PC-9 (cell line): ENCODE results near the gene PCED1B. TPM values are rescaled to one million over a fixed set of nuclear protein-coding genes. Genes with fewer than 3 reads are reported as not detected.

Experiments used
- BruUV-seq: library from RNA; stranded (reverse); fragments of 400-500 nt; replicated peaks from 2 replicates; lab custom pipeline; 2021; lab: Mats Ljungman, UMichigan
- CTCF ChIA-PET: fragments of 300-600 bp; sonication (Branson Sonifier 250); formaldehyde crosslinking; loops from one replicate; lab custom pipeline; 2022; ENCODE audit warnings: antibody characterized with exemption; lab: Charles Lee
- POLR2A ChIA-PET: fragments of 300-600 bp; sonication (Branson Sonifier 250); formaldehyde crosslinking; loops from one replicate; lab custom pipeline; 2022; ENCODE audit warnings: antibody characterized with exemption; ENCODE audit not compliant: unreplicated experiment; lab: Charles Lee
- DNase-seq, 2 experiments: peaks; one replicate each; pipeline versions ENCODE4 v3.0.0 to v3.0.0-alpha.2; 2015 to 2022; ENCODE audit warnings: mixed read lengths in 1 of 2
- H2AFZ ChIP-seq: fragments of 200-600 bp; sonication (generic); 2 replicates; pipeline ENCODE4 v1.8.1; 2017; ENCODE audit warnings: antibody characterized with exemption
- H3F3A ChIP-seq: fragments of 200-600 bp; sonication (generic); 2 replicates; pipeline ENCODE4 v1.8.1; 2017; ENCODE audit warnings: antibody characterized with exemption, mild to moderate bottlenecking, low read depth; ENCODE audit not compliant: insufficient read depth
- H3K27ac ChIP-seq: fragments of 200-600 bp; sonication (generic); 2 replicates; pipeline ENCODE4 v1.6.1; 2016; ENCODE audit warnings: mixed run types
- H3K27me3 ChIP-seq: fragments of 200-600 bp; sonication (generic); 2 replicates; pipeline ENCODE4 v1.6.1; 2016; ENCODE audit warnings: low read depth, mixed run types; ENCODE audit not compliant: insufficient read depth
- H3K36me3 ChIP-seq: fragments of 200-600 bp; sonication (generic); 2 replicates; pipeline ENCODE4 v1.6.1; 2016; ENCODE audit warnings: low read depth, mixed run types
- H3K4me1 ChIP-seq: fragments of 200-600 bp; sonication (generic); replicated peaks from 2 replicates; pipeline ENCODE4 v1.6.1; 2016; ENCODE audit warnings: mixed run types; ENCODE audit not compliant: insufficient read depth
- H3K4me2 ChIP-seq: fragments of 200-600 bp; sonication (generic); 2 replicates; pipeline ENCODE4 v1.6.1; 2017; ENCODE audit warnings: mixed run types
- H3K4me3 ChIP-seq: fragments of 200-600 bp; sonication (generic); 2 replicates; pipeline ENCODE4 v1.6.1; 2016; ENCODE audit warnings: mixed run types
- H3K79me2 ChIP-seq: fragments of 200-600 bp; sonication (generic); 2 replicates; pipeline ENCODE4 v1.6.1; 2017; ENCODE audit warnings: low read depth, mixed run types
- H3K9me2 ChIP-seq: fragments of 200-600 bp; sonication (generic); 2 replicates; pipeline ENCODE4 v1.8.1; 2017; ENCODE audit warnings: mild to moderate bottlenecking; ENCODE audit not compliant: insufficient read depth
- H3K9me3 ChIP-seq: fragments of 200-600 bp; sonication (generic); 2 replicates; pipeline ENCODE4 v1.8.1; 2016; ENCODE audit warnings: low read depth; ENCODE audit not compliant: insufficient read depth
- H4K20me1 ChIP-seq: fragments of 200-600 bp; sonication (generic); 2 replicates; pipeline ENCODE4 v1.8.1; 2017; ENCODE audit not compliant: insufficient read depth
- EZH2 ChIP-seq: fragments of 200-600 bp; sonication (generic); IDR thresholded peaks from 2 replicates; pipeline ENCODE4 v1.8.0; 2017; ENCODE audit warnings: antibody characterized with exemption, low read depth
- intact Hi-C: fragments of 100-400 bp; cut with micrococcal nuclease; formaldehyde crosslinking; loops from one replicate; pipeline ENCODE4 v1.10.0; 2022; ENCODE audit not compliant: unreplicated experiment
- total RNA-seq: library from RNA; stranded (reverse); gene quantifications from 2 replicates; pipeline ENCODE4 v1.2.3, GENCODE V29; 2021
- TF ChIP-seq, protein P1 (sequence below): fragments of 200-600 bp; sonication (generic); conservative IDR thresholded peaks from 2 replicates; pipeline ENCODE4 v1.6.1; 2017; ENCODE audit warnings: mixed run types, antibody characterized with exemption, mild to moderate bottlenecking, moderate library complexity

Gene PCED1B
- total RNA-seq, 1 experiment from 2014 or later: 11.2 TPM

GRCh38 chr12:47267571-47267970, 188.2 kb downstream of the PCED1B start:
- intact Hi-C loops: no loop called here
- POLR2A ChIA-PET: interaction anchor here (0.8 kb wide), 1 partner anchor 122 kb away, joined by 6 read pairs; no protein-coding TSS in a partner anchor
- no peak for TF ChIP-seq EZH2
- TF ChIP-seq, protein P1, sequence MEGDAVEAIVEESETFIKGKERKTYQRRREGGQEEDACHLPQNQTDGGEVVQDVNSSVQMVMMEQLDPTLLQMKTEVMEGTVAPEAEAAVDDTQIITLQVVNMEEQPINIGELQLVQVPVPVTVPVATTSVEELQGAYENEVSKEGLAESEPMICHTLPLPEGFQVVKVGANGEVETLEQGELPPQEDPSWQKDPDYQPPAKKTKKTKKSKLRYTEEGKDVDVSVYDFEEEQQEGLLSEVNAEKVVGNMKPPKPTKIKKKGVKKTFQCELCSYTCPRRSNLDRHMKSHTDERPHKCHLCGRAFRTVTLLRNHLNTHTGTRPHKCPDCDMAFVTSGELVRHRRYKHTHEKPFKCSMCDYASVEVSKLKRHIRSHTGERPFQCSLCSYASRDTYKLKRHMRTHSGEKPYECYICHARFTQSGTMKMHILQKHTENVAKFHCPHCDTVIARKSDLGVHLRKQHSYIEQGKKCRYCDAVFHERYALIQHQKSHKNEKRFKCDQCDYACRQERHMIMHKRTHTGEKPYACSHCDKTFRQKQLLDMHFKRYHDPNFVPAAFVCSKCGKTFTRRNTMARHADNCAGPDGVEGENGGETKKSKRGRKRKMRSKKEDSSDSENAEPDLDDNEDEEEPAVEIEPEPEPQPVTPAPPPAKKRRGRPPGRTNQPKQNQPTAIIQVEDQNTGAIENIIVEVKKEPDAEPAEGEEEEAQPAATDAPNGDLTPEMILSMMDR: no peak
- Histone ChIP-seq H3K36me3 (no peaks in the 10 kb centered on the region), H3K9me3 (peaks cover 21% of the 10 kb centered on the region), H3K79me2 (no peaks in the 10 kb centered on the region), H3K9me2 (no peaks in the 10 kb centered on the region), H3K27ac (0 out of 2 replicates have a peak overlapping the region, but pooled peaks have one; percentile 6), H2AFZ (no peak overlapping the region), H3K4me2 (no peak overlapping the region), H3K27me3 (no peaks in the 10 kb centered on the region), H3K4me3 (no peak overlapping the region), H3K4me1 (peaks cover 45% of the 10 kb centered on the region), H3F3A (peaks cover 35% of the 10 kb centered on the region), H4K20me1 (no peaks in the 10 kb centered on the region)
- CTCF ChIA-PET: interaction anchor here (0.6 kb wide), 1 partner anchor 504 kb away, joined by 3 read pairs; no protein-coding TSS in a partner anchor
- DNase-seq: no peak
- no TSS peak for BruUV-seq

GRCh38 chr12:47268501-47269454, 189.4 kb downstream of the PCED1B start:
- Histone ChIP-seq H3F3A (peaks cover 43% of the 10 kb centered on the region), H3K4me3 (no peak overlapping the region), H2AFZ (no peak overlapping the region; the same call in 1 of the 2 replicates), H3K9me2 (no peaks in the 10 kb centered on the region), H3K79me2 (no peaks in the 10 kb centered on the region), H3K4me1 (peaks cover 57% of the 10 kb centered on the region), H3K36me3 (no peaks in the 10 kb centered on the region), H3K27me3 (no peaks in the 10 kb centered on the region), H3K27ac (peak overlapping the region; percentile 100), H3K4me2 (peak overlapping the region; percentile 74; the same call in 1 of the 2 replicates), H3K9me3 (peaks cover 21% of the 10 kb centered on the region), H4K20me1 (no peaks in the 10 kb centered on the region)
- no peak for DNase-seq
- no peak for TF ChIP-seq EZH2
- TF ChIP-seq, protein P1: no peak
- ChIA-PET POLR2A (interaction anchor here (0.5 to 0.6 kb wide), 2 partner anchors 8 to 101 kb away, joined by 5 to 6 read pairs; no protein-coding TSS in a partner anchor), CTCF (interaction anchor here (0.6 kb wide), 1 partner anchor 42 kb away, joined by 4 read pairs; no protein-coding TSS in a partner anchor)
- intact Hi-C loops: no loop called here
- BruUV-seq: no TSS peak

- Histone ChIP-seq H3F3A (peaks cover 44% of the 10 kb centered on the region), H3K9me3 (peaks cover 24% of the 10 kb centered on the region), H3K4me2 (peak overlapping the region; percentile 74), H3K27ac (peak overlapping the region; percentile 100), H3K4me3 (no peak overlapping the region), H4K20me1 (no peaks in the 10 kb centered on the region), H3K27me3 (no peaks in the 10 kb centered on the region), H3K79me2 (no peaks in the 10 kb centered on the region), H3K9me2 (no peaks in the 10 kb centered on the region), H2AFZ (no peak overlapping the region), H3K4me1 (peaks cover 65% of the 10 kb centered on the region), H3K36me3 (no peaks in the 10 kb centered on the region)
- POLR2A ChIA-PET: interaction anchor here (1.4 kb wide), 1 partner anchor 127 kb away, joined by 9 read pairs; no protein-coding TSS in a partner anchor
- intact Hi-C loops: loop anchor here (2.0 to 10.0 kb wide), 6 partner anchors 175 to 1005 kb away; partner anchors contain the start of genes SLC38A1 and SLC38A2
- CTCF ChIA-PET: interaction anchor here (1.4 kb wide), 1 partner anchor 82 kb away, joined by 3 read pairs; no protein-coding TSS in a partner anchor
- no TSS peak for BruUV-seq
- no peak for DNase-seq
- TF ChIP-seq, protein P1: no peak
- no peak for TF ChIP-seq EZH2
These were observed 190.5 kb downstream of the PCED1B start for GRCh38 chr12:47269916-47270315.
